HG02763 (cell line): ENCODE data around the gene CSTA.

Experiments used
- ATAC-seq: cut with Tn5 transposase; IDR thresholded peaks from one replicate; pipeline ENCODE4 v1.9.1; 2021; ENCODE audit warnings: mild to moderate bottlenecking, moderate library complexity; ENCODE audit not compliant: unreplicated experiment

Gene CSTA

GRCh38 chr3:122324871-122325323 lies at the start of gene CSTA:
Gene CSTA, plus strand, starts transcription at chr3:122325248. Its CDS starts 45 bp downstream, at chr3:122325293.
- ATAC-seq: no peak

GRCh38 chr3:122281891-122282290 lies 43.2 kb upstream of the CSTA start:
- ATAC-seq: no peak

GRCh38 chr3:122283796-122284445 lies 41.1 kb upstream of the CSTA start:
- ATAC-seq: no peak

GRCh38 chr3:122284486-122284885 lies 40.6 kb upstream of the CSTA start:
- ATAC-seq: no peak

GRCh38 chr3:122294359-122294758 lies 30.7 kb upstream of the CSTA start:
- no peak for ATAC-seq

GRCh38 chr3:122295266-122296062 lies 29.6 kb upstream of the CSTA start:
- ATAC-seq: no peak

GRCh38 chr3:122298239-122298638 lies 26.8 kb upstream of the CSTA start:
- ATAC-seq: peak; percentile 57

GRCh38 chr3:122299215-122299614 lies 25.8 kb upstream of the CSTA start:
- no peak for ATAC-seq

GRCh38 chr3:122299872-122300460 lies 25.1 kb upstream of the CSTA start:
- no peak for ATAC-seq

GRCh38 chr3:122301063-122301462 lies 24.0 kb upstream of the CSTA start:
- no peak for ATAC-seq

- ATAC-seq: no peak
Measured at GRCh38 chr3:122305818-122306621, 19.0 kb upstream of the CSTA start.

GRCh38 chr3:122306622-122306953 lies 18.5 kb upstream of the CSTA start:
- no peak for ATAC-seq

- ATAC-seq: no peak
Measured at GRCh38 chr3:122307094-122307687, 17.9 kb upstream of the CSTA start.

- ATAC-seq: no peak
Measured at GRCh38 chr3:122307976-122308375, 17.1 kb upstream of the CSTA start.

- no peak for ATAC-seq
Measured at GRCh38 chr3:122310361-122310760, 14.7 kb upstream of the CSTA start.

GRCh38 chr3:122312826-122313225 lies 12.2 kb upstream of the CSTA start:
- no peak for ATAC-seq

GRCh38 chr3:122313281-122313680 lies 11.8 kb upstream of the CSTA start:
- ATAC-seq: no peak

- ATAC-seq: no peak
Measured at GRCh38 chr3:122314228-122314876, 10.7 kb upstream of the CSTA start.

- no peak for ATAC-seq
Measured at GRCh38 chr3:122315619-122316018, 9.4 kb upstream of the CSTA start.

- no peak for ATAC-seq
Measured at GRCh38 chr3:122316368-122316767, 8.7 kb upstream of the CSTA start.
